Right lobe of liver (tissue), 4 donors: Measurements from ENCODE around the gene LRTM1.

Experiments used
- POLR2A ChIP-seq: fragments of 450-650 bp; IDR thresholded peaks from one replicate; pipeline ENCODE4 v1.6.1; 2017; ENCODE audit warnings: antibody characterized with exemption, mild to moderate bottlenecking
- TF ChIP-seq, protein P1 (sequence below), 4 donors: fragments of 200-600 bp in 3 of 4; fragments of 450-650 bp in 1 of 4; IDR thresholded peaks; one replicate each; pipeline versions ENCODE4 v1.5.1 to v1.8.0; 2016 to 2022; ENCODE audit warnings: antibody characterized with exemption in 4 of 4, mild to moderate bottlenecking in 2 of 4
- donor health status: DM: no; HTN: no; CAD: no.
- donor health status: DM: no; HTN: no; CAD: no.
- donor health status: DM: no; HTN: yes; CAD: no.

DNA sequence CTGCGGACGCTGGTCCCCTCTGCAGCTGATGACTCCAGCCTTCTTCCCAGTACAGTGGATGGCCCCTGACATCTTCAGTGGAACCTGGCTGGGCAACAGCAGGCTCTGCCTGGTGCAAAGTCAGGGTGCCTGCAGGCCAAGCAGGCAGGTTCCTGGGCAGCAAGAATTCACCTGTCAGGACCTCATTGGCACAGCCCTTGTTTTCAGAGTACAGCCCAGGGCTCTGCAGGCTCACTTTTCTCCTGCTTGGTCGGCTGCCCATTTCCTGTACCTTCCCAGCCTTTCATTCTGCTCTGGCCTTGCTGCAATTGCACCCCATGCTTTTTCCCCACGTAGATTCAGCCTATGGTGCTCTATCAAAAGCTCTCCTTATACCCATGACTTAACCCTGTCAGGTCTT is 56.0 kb downstream of the LRTM1 start:
- TF ChIP-seq POLR2A = no peak
- TF ChIP-seq, protein P1, sequence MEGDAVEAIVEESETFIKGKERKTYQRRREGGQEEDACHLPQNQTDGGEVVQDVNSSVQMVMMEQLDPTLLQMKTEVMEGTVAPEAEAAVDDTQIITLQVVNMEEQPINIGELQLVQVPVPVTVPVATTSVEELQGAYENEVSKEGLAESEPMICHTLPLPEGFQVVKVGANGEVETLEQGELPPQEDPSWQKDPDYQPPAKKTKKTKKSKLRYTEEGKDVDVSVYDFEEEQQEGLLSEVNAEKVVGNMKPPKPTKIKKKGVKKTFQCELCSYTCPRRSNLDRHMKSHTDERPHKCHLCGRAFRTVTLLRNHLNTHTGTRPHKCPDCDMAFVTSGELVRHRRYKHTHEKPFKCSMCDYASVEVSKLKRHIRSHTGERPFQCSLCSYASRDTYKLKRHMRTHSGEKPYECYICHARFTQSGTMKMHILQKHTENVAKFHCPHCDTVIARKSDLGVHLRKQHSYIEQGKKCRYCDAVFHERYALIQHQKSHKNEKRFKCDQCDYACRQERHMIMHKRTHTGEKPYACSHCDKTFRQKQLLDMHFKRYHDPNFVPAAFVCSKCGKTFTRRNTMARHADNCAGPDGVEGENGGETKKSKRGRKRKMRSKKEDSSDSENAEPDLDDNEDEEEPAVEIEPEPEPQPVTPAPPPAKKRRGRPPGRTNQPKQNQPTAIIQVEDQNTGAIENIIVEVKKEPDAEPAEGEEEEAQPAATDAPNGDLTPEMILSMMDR (IDR thresholded peaks at IDR 0.05) = no peak
